ENCODE data around the gene SERINC2.
A peak's percentile ranks its signal among the peaks of the same experiment; 100 is the strongest.

The SERINC2 gene

GRCh38 chr1:31376375-31377134 is 36.5 kb upstream of the SERINC2 start:
- DNase-seq (ENCODE audit: low read depth in 2 of 2), result peak; percentile 89 to 99
- H3K4me3 ChIP-seq (replicated peaks in 1 of 2; ENCODE audit: low read depth in 2 of 2, low read length in 2 of 2), result no peak overlapping the region
- no peak for TF ChIP-seq CTCF (IDR thresholded peaks at IDR 0.05; ENCODE audit: low read depth, low read length)

- TF ChIP-seq CTCF (IDR thresholded peaks at IDR 0.05; ENCODE audit: low read depth, low read length), result no peak
- H3K4me3 ChIP-seq (replicated peaks in 1 of 2; ENCODE audit: low read depth in 2 of 2, low read length in 2 of 2), result no peak overlapping the region
- DNase-seq (ENCODE audit: low read depth in 2 of 2), result no peak
Observed at GRCh38 chr1:31377364-31377863, 35.6 kb upstream of the SERINC2 start.

GRCh38 chr1:31378001-31378400 is 35.0 kb upstream of the SERINC2 start:
- TF ChIP-seq CTCF (IDR thresholded peaks at IDR 0.05; ENCODE audit: low read depth, low read length), result no peak
- no peak overlapping the region for H3K4me3 ChIP-seq (replicated peaks in 1 of 2; ENCODE audit: low read depth in 2 of 2, low read length in 2 of 2)
- no peak for DNase-seq (ENCODE audit: low read depth in 2 of 2)

- TF ChIP-seq CTCF (IDR thresholded peaks at IDR 0.05; ENCODE audit: low read depth, low read length), result no peak
- no peak overlapping the region for H3K4me3 ChIP-seq (replicated peaks in 1 of 2; ENCODE audit: low read depth in 2 of 2, low read length in 2 of 2)
- no peak for DNase-seq (ENCODE audit: low read depth in 2 of 2)
Observed at GRCh38 chr1:31380181-31380580, 32.8 kb upstream of the SERINC2 start.

GRCh38 chr1:31381394-31382294 is 31.4 kb upstream of the SERINC2 start:
- peak; percentile 55 to 57 for DNase-seq (ENCODE audit: low read depth in 2 of 2)
- no peak for TF ChIP-seq CTCF (IDR thresholded peaks at IDR 0.05; ENCODE audit: low read depth, low read length)
- no peak overlapping the region for H3K4me3 ChIP-seq (replicated peaks in 1 of 2; ENCODE audit: low read depth in 2 of 2, low read length in 2 of 2)

GRCh38 chr1:31382379-31382989 is 30.5 kb upstream of the SERINC2 start:
- no peak for TF ChIP-seq CTCF (IDR thresholded peaks at IDR 0.05; ENCODE audit: low read depth, low read length)
- H3K4me3 ChIP-seq (replicated peaks in 1 of 2; ENCODE audit: low read depth in 2 of 2, low read length in 2 of 2), result no peak overlapping the region
- DNase-seq (ENCODE audit: low read depth in 2 of 2), result no peak

Measured in cardiac fibroblast (primary cell).